Measurements from ENCODE around the gene ASPA. TPM values are rescaled to one million over a fixed set of nuclear protein-coding genes. Genes with fewer than 3 reads are reported as not detected.
A peak's percentile ranks its signal among the peaks of the same experiment; 100 is the strongest.
"Not testable (repeated sequence)": the region's sequence is repeated elsewhere in the genome, so short reads cannot be mapped to it uniquely, and the experiment has no call there.

The ASPA gene
- total RNA-seq, 1 donor from 2014 or later: 5.1 TPM

- no peak for ATAC-seq
Measured at GRCh38 chr17:3507071-3507470, 31.3 kb downstream of the ASPA start.

DNA sequence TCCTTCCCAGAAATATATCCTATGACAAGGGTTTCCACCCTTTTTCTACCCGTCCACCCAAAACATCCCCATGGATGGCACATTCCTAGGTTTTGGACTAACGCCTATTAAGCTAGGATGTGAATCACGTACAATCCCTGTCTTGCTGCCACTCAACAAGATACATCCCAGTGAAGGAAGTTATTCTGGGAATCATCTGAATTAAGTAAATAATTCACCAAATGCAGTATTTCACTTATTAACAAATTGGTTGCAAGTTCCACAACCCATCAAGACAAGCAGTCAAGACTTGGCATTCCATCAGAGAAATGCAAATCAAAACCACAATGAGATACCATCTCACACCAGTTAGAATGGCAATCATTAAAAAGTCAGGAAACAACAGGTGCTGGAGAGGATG lies 32.1 kb downstream of the ASPA start:
- DNase-seq (ENCODE audit: low spot score): no peak
- no peak for ATAC-seq

More at GRCh38 chr17:3507071-3507470, 31.3 kb downstream of the ASPA start:
- no peak for DNase-seq (ENCODE audit: low spot score)

- DNase-seq (ENCODE audit: low spot score) (no peak), ATAC-seq (no peak)
Measured at GRCh38 chr17:3510090-3510489, 34.3 kb downstream of the ASPA start.

DNA sequence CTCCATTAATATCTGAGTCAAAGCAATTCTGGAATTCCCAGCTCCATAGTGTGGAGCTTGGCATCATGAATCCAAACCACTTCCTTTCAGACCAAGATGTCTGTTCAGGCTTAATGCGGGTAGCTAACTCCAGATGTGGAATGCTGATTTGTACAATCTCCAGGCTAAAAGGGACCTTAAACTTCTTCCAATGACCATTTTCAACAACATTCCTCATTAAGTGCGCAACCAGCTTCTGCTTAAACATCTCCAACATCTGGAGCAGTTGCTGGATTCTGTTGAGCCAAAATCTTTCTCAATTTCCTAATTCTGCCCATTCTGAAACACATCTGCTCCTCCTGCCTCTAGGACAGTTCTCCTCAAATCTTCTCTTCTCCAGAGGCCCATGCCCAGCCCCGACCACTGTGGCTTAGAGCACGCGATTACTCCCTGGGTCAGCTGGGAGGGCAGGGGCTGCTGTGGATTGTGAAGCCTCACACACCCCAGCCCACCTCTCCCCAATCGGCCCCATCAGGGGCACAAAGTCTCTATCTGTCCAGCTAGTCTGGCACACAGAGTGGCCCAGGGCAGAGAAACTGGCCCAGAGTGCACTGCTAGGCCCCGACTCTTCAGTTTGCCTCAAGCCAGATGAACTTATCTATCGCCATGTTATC lies 36.2 kb downstream of the ASPA start:
- no peak for DNase-seq (ENCODE audit: low spot score)
- ATAC-seq: peak; percentile 21

GRCh38 chr17:3512505-3513171 lies 36.8 kb downstream of the ASPA start:
- ATAC-seq (peak; percentile 96), DNase-seq (ENCODE audit: low spot score) (peak; percentile 90)

DNA sequence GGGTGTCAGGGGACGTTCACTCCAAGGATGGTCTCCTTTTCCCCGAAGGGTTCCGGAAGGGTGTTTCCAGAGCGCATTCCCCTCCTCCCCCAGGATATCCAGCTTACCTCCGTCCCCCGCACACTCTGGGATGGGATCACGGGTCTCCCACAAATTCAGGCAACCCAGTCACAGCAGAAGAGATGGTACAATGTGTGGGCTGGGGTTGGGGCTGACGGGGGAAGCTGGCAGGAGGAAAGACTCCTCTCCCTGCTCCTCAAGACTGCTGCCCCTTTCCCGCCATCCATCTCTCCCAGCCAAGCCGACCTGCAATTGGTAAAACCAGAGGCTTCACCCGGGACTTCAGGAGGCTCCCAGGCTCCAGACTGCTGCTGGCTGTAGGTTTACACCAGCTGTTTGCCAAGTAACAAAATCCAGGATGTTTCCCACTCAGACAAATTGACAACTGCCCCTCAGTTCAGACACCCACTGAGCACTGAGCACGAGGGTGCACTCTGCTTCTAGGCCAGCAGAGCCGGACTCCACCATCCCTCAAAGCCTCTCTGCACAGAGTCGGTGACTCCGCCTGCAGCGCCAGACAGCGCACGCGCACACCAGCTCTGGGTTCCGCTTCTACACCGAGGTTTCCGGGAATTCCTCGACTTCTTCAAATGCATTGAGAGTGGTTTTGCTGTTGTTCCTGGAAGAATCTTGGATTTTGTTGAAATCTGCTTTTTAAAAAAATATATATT lies 37.7 kb downstream of the ASPA start:
- DNase-seq (ENCODE audit: low spot score) (no peak), ATAC-seq (no peak)

DNA sequence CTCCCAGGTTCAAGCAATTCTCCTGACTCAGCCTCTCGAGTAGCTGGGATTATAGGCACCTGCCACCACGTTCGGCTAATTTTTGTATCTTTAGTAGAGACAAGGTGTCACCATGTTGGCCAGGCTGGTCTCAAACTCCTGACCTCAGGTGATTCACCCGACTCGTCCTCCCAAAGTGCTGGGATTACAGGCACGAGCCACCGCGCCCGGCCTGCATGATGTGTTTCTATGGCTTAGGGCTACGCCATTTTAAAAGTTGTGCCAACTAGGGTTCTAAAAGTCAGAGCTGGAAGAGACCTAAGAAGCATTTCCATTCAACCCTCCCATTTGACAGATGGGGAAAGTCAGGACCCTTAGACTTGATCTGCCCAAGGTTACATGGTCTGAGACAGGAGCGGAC lies 38.4 kb downstream of the ASPA start:
- not testable (repeated sequence) for ATAC-seq; DNase-seq (ENCODE audit: low spot score)

- ATAC-seq: no peak
Measured at GRCh38 chr17:3514873-3515272, 39.1 kb downstream of the ASPA start.

DNA sequence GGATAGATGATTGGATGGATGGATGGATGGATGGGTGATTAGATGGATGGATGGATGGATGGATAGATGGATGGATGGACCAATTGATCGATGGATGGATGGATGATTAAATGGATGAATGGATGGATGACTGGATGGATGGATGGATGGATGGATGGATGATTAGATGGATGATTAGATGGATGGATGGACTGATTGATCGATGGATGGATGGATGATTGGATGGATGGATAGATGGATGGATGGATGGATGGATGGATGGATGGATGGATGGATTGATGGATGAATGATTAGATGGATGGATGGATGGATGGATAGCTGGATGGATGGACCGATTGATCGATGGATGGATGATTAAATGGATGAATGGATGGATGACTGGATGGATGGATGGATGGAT lies 43.7 kb downstream of the ASPA start:
- ATAC-seq; DNase-seq (ENCODE audit: low spot score): not testable (repeated sequence)

More at GRCh38 chr17:3514873-3515272, 39.1 kb downstream of the ASPA start:
- no peak for DNase-seq (ENCODE audit: low spot score)

DNA sequence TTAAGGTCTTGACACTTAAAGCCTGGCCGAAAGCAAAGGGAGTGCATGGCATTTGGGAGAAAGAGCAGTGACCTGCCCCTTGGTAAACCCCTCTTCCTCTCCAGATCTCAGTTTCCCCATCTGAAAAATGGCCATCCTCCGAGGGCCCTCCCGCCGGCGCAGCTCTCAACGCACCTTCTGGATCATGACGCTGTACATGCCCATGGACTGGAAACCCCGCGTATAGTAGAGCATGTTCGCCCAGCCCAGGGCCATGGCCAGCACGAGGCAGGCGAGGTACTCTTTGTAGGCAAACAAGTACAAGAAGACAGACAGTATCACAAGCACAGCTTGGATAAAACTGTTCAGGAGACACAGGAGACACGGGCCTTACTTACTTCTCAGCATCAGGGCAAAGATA lies 48.2 kb downstream of the ASPA start:
- no peak for ATAC-seq
- DNase-seq (ENCODE audit: low spot score): no peak

GRCh38 chr17:3526491-3526890 lies 50.7 kb downstream of the ASPA start:
- no peak for ATAC-seq
- no peak for DNase-seq (ENCODE audit: low spot score)

- no peak for ATAC-seq
- DNase-seq (ENCODE audit: low spot score): no peak
Measured at GRCh38 chr17:3526971-3527370, 51.2 kb downstream of the ASPA start.

DNA sequence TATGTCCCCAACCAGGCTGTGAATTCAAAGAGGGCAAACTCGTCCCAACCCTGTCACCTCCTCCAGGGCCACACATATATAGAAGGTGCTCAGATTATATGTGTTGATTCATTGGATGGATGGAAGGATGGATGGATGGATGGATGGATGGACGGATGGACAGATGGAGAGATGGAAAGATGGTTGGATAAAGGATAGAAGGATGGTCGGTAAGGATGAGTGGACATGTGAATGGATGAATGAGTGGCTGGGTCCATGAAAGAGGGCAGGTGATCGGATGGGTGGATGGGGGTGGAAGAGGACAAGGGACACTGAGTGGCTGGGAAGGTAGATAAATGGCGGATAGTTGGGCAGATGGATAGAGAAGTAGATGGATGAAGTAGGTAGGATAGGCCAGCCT lies 51.7 kb downstream of the ASPA start:
- no peak for DNase-seq (ENCODE audit: low spot score)
- ATAC-seq: no peak

GRCh38 chr17:3527896-3528295 lies 52.1 kb downstream of the ASPA start:
- ATAC-seq (no peak), DNase-seq (ENCODE audit: low spot score) (no peak)

- DNase-seq (ENCODE audit: low spot score): no peak
- no peak for ATAC-seq
Measured at GRCh38 chr17:3528403-3528851, 52.6 kb downstream of the ASPA start.

GRCh38 chr17:3528880-3529511 lies 53.2 kb downstream of the ASPA start:
- ATAC-seq: no peak
- no peak for DNase-seq (ENCODE audit: low spot score)

DNA sequence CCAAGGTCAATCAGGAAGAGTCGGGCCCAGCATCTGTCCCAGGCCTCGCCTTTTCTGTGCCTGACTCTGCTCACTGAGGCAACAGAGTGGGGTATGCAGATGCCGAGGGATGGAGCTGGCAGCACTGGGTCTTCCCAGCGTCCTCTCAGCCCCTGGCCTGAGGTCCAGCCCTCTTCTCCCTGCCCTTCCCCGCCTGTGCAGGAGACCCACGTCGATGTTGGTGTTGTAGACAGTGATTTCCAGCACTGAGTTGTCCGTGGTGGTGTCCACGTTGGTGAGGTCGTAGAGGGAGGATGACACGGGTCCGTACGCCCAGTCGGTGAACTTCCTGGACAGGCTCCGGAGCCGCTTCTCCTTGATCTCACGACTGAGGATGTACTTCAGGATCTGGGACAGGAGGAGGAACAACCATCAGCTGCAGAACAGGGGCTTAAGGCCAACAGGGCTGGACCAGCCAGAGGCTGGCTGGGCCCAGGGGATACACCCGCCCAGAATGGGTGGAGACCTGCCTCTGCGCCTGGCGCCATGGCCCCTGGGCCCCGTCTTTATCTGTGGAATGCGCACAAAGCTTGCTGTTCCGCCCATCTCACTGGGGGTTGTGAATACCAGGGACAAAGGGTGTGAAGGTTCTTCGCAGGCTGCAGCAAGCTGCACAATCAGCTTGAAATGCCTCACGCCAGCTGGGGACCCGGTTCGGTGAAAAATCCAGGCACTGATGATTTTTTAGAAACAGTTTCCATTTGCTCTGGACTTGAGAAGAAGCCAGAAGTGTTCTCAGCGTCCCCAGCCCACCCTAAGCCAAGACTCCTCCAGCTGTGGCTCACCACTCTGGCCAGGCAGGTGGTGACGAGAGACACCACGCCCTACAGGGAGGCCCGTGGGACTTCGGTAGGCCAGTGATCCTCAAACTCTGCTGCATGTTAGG lies 54.3 kb downstream of the ASPA start:
- ATAC-seq: peak; percentile 59
- no peak for DNase-seq (ENCODE audit: low spot score)

- DNase-seq (ENCODE audit: low spot score) (no peak), ATAC-seq (no peak)
Measured at GRCh38 chr17:3531266-3532101, 55.7 kb downstream of the ASPA start.

GRCh38 chr17:3532106-3532858 lies 56.5 kb downstream of the ASPA start:
- ATAC-seq: no peak
- DNase-seq (ENCODE audit: low spot score): no peak

All from left lobe of liver (tissue), 2 donors.